ENCODE data around the gene MTIF3. TPM values are rescaled to one million over a fixed set of nuclear protein-coding genes. Genes with fewer than 3 reads are reported as not detected.

MTIF3 gene
- total RNA-seq, 1 experiment from 2014 or later = 31.6 TPM

- Histone ChIP-seq H2AK5ac (ENCODE audit: insufficient read length, low read length) (no peak overlapping the region), H3K9me3 (ENCODE audit: control insufficient read depth, low read depth, low read length) (no peaks in the 10 kb centered on the region), H3K18ac (ENCODE audit: insufficient read length, low read depth, low read length) (no peak overlapping the region), H3K79me1 (ENCODE audit: insufficient read depth, low read depth, low read length, poor library complexity, severe bottlenecking) (no peaks in the 10 kb centered on the region), H3K79me2 (ENCODE audit: insufficient read depth, low read length) (no peaks in the 10 kb centered on the region; the same call in 1 of the 2 replicates), H2BK15ac (ENCODE audit: low read depth, low read length) (no peak overlapping the region), H3T11ph (ENCODE audit: low read length) (no peak overlapping the region), H3K56ac (ENCODE audit: insufficient read length, low read depth, low read length) (no peak overlapping the region), H2BK120ac (ENCODE audit: low read depth, low read length, poor library complexity, severe bottlenecking) (no peak overlapping the region), H3K23ac (ENCODE audit: insufficient read length, low read depth, low read length) (no peak overlapping the region), H2BK20ac (ENCODE audit: low read depth, low read length, poor library complexity, severe bottlenecking) (no peak overlapping the region), H2AFZ (ENCODE audit: low read length) (no peak overlapping the region), H2BK5ac (ENCODE audit: insufficient read length, low read length) (no peak overlapping the region), H3K27ac (ENCODE audit: insufficient read length, low read depth, low read length) (no peak overlapping the region), H4K20me1 (ENCODE audit: control insufficient read depth, insufficient read depth, insufficient read length) (no peaks in the 10 kb centered on the region), H3K9ac (ENCODE audit: extremely low read depth, insufficient read length, low read length) (peak overlapping the region; percentile 6), H3K23me2 (ENCODE audit: insufficient read length, low read depth, low read length, poor library complexity, severe bottlenecking) (peaks cover 16% of the 10 kb centered on the region), H3K4me1 (ENCODE audit: insufficient read depth, low read length) (no peaks in the 10 kb centered on the region; the same call in 1 of the 2 replicates), H4K91ac (ENCODE audit: insufficient read length, low read depth, low read length) (no peak overlapping the region), H3K14ac (ENCODE audit: insufficient read depth, low read length) (no peak overlapping the region), H3K27me3 (ENCODE audit: insufficient read depth, low read length) (no peaks in the 10 kb centered on the region; the same call in 1 of the 2 replicates), H2BK12ac (ENCODE audit: insufficient read length, low read depth, low read length) (no peak overlapping the region), H4K5ac (ENCODE audit: insufficient read length, low read depth, low read length) (no peak overlapping the region), H4K8ac (replicated peaks; ENCODE audit: insufficient read length, low read depth, low read length) (no peak overlapping the region), H3K4me2 (ENCODE audit: insufficient read depth, insufficient read length, low read length) (peak overlapping the region; percentile 50), H3K4ac (ENCODE audit: low read depth, low read length) (no peak overlapping the region)
- Mint-ChIP-seq H3K4me3 (peak overlapping the region; percentile 75), H3K9me3 (no peaks in the 10 kb centered on the region; a peak in 1 of 5 replicates), H3K27me3 (ENCODE audit: low read depth) (peaks cover 26% of the 10 kb centered on the region), H3K36me3 (ENCODE audit: insufficient read depth in 1 of 3, low read depth in 3 of 3) (peaks cover 6 to 27% (median 22%) of the 10 kb centered on the region in 3 experiments; a peak in 6 of 7 replicates), H3K27ac (peak overlapping the region in 2 of 3 experiments; percentile 14 to 22; a peak in 2 of 7 replicates), H3K4me1 (peaks cover 22 to 26% of the 10 kb centered on the region in 2 experiments)
- TF ChIP-seq, protein P1, sequence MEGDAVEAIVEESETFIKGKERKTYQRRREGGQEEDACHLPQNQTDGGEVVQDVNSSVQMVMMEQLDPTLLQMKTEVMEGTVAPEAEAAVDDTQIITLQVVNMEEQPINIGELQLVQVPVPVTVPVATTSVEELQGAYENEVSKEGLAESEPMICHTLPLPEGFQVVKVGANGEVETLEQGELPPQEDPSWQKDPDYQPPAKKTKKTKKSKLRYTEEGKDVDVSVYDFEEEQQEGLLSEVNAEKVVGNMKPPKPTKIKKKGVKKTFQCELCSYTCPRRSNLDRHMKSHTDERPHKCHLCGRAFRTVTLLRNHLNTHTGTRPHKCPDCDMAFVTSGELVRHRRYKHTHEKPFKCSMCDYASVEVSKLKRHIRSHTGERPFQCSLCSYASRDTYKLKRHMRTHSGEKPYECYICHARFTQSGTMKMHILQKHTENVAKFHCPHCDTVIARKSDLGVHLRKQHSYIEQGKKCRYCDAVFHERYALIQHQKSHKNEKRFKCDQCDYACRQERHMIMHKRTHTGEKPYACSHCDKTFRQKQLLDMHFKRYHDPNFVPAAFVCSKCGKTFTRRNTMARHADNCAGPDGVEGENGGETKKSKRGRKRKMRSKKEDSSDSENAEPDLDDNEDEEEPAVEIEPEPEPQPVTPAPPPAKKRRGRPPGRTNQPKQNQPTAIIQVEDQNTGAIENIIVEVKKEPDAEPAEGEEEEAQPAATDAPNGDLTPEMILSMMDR (conservative IDR thresholded peaks at IDR 0.05) = no peak
- DNase-seq = no peak
- whole genome bisulfite sequencing (ENCODE audit: extremely low coverage, insufficient read length, low lambda C conversion rate) = no CpG with 5 or more reads among the region's 13 CpGs
These were observed 25.0 kb downstream of the MTIF3 start for GRCh38 chr13:27425158-27425917.

Data from H9 (cell line).